NCI-H82 treated with DMSO at 0.1 percent for 48 hours (cell line): Measurements from ENCODE around the gene CCNF.

ENCODE experiments used
- DNase-seq: peaks from one replicate; lab custom pipeline; 2025; ENCODE audit not compliant: unreplicated experiment; lab: John Stamatoyannopoulos, UW

Gene CCNF

DNA sequence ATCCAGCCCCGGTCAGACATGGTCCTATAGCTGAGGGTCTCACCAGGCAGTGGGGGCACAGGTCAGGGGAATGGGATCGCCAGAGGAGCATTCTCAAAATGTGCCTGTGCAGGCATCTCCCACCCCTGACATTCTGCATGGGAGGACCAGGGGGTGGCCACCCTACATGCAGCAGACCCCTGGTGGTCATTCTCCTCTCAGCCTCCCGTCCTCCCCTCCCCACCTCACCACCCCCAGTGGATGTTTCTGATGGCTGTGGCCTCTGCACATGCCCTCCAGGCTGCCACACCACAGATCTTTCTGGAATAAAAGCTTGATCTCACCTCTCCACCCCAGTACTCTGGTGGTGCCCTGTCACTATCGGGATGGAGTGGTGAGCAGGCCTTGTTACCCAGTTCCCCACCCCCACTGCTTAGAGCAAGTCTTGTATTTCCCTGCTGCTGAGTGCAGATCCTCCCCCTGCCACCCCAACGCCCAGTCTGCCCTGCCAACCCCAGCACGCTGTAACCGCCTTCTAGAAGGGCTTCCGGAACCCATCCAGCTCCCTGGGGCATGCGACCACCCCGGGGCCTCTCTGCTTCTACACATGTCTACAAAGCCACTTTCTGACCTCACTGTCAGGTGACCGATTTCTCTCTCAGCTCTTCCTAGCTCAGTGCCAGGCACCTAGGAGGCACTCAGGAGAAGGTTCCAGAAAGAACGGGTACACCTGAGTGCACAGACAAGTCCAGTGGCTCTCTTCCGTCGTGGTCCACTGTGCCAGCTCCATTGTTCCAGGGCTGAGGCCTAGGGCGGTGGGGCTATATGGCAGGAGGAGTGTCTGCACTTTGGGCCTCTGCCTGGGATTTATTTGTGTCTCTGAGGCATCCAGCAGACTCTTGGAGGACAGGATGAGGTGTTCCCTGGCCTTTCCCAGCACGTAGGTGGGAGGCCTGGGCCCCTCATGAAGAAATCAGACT lies 55.0 kb downstream of the CCNF start:
- DNase-seq: no peak

DNA sequence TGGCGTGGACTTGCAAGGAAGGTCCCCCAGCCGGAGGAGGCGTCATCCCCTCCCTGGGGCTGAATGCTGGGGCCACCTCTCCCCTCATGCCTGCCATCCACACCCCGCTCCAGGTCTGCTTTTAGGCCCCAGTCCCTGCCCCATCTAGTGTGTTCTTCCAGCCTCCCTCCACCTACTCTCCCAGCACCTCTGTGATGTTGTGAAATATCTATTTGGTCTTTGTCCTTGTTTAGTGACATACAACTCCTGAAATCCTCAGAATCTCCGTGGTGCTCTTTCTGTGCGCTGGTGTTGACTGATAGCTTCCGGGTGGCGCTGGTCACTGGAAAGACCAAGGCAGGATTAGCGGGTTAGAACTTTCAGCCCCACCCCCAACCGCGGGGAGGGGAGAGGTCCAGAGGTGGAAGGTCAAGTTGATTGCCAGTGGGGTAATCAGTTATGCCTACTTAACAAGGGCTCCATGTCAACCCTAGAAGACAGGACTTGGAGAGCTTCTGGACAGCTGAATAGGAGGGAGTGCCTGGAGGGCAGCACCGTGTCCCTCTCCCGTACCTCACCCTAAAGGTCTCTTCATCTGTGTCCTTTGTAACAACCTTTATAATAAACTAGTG lies 55.8 kb downstream of the CCNF start:
- DNase-seq: no peak

DNA sequence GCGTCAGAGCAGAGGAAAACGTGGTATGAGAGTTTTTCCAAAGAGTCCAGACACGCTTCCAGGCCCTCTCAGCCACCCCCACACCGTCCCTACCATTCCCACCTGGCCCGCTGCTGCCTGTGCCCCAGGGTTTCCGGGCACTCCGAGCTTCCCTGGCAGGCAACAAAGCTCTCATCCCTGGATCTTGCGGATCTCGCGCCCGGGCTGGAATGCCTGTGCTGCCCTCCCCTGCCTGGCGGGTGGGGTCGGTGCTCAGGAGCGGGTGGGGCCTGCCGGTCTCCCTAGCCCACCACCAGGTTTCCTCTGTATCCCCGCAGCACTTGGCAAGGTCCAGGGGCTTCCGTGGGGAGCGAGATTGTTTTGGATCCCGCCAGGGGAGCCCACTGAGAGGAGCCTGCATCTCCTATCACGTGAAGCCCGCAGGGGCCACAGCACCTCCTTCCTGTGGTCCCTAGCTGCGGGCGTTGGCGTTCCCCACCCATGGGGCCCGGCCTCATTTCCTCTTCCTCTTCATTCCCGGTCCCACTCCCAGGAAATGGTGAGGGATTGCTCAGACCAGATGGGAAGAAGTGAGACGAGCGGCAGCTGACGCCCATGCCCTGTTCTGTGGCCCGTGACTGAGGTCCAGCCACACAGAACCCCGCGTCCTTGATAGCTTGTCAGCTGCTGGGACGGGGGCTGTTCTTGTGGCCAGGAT lies 56.7 kb downstream of the CCNF start:
- DNase-seq: no peak

- no peak for DNase-seq
These were observed 57.6 kb downstream of the CCNF start for GRCh38 chr16:2486645-2487516.

DNA sequence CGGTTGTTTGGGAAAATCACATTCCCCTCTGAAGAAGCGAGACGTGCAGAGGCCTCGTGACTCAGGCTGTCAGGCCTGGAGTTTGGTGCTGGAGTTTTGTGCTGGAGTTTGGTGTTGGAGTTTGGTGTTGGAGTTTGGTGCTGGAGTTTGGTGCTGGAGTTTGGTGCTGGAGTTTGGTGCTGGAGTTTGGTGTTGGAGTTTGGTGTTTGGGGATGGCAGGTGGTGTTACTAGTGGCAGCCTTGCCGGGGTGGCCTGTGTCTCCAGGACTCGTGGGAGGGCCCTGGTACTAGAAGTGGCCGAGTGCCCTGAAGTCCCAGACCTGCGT lies 58.2 kb downstream of the CCNF start:
- DNase-seq: no peak

DNA sequence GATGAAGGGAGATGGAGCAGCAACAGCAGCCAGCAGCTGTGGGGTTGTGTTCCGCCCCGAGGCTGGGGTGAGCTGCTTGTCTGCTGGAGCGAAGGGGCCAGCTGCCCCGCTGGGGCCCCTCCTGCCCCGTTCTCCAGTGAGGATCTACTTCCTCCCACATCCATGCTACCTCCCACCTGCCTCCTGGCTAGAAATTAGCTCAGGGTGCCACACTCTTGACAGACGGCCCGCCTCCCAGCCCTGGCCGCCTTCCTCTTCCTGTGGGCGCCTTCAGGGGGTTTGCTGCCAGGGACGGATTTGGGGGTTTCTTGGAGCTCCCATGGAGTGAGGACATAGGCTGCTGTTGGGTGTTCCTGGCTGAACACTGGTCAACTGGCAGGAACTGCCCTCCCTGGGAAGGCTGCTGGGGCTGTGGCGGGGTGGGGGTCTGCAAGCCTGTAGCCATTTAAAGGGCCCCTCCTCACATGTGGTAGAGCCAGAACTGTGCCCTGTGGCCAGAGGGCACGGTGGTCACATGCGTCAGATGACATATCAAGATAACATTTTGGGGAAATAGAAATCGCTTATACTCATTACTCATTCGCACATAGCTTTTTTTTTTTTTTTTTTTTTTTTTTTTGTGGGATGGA lies 58.8 kb downstream of the CCNF start:
- DNase-seq: no peak

DNA sequence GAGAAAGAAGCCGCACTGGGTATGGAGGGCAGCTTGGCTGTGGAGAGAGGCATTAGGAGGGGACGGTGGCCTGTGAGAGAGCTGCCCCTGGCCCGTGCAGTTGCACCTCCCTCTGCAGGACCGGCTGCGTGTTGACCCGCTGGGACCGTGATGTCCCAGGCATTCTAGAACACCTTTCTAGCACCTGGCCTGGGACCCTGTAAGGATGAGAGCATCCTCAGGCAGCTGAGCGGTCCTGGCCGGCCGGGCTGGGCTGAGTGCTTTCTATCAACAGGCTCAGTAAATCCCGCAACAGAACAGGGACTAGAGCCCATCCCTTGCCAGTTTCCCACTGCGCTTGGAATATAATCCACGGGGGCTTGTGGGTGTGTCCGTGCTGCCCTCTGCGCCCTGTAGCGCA lies 60.3 kb downstream of the CCNF start:
- DNase-seq: no peak

GRCh38 chr16:2490190-2491105 lies 61.2 kb downstream of the CCNF start:
- DNase-seq: no peak

- no peak for DNase-seq
These were observed 63.0 kb downstream of the CCNF start for GRCh38 chr16:2492292-2492691.

- no peak for DNase-seq
These were observed 64.4 kb downstream of the CCNF start for GRCh38 chr16:2493605-2494004.

- no peak for DNase-seq
These were observed 65.4 kb downstream of the CCNF start for GRCh38 chr16:2494616-2495015.

- DNase-seq: no peak
These were observed 65.8 kb downstream of the CCNF start for GRCh38 chr16:2495041-2495440.

DNA sequence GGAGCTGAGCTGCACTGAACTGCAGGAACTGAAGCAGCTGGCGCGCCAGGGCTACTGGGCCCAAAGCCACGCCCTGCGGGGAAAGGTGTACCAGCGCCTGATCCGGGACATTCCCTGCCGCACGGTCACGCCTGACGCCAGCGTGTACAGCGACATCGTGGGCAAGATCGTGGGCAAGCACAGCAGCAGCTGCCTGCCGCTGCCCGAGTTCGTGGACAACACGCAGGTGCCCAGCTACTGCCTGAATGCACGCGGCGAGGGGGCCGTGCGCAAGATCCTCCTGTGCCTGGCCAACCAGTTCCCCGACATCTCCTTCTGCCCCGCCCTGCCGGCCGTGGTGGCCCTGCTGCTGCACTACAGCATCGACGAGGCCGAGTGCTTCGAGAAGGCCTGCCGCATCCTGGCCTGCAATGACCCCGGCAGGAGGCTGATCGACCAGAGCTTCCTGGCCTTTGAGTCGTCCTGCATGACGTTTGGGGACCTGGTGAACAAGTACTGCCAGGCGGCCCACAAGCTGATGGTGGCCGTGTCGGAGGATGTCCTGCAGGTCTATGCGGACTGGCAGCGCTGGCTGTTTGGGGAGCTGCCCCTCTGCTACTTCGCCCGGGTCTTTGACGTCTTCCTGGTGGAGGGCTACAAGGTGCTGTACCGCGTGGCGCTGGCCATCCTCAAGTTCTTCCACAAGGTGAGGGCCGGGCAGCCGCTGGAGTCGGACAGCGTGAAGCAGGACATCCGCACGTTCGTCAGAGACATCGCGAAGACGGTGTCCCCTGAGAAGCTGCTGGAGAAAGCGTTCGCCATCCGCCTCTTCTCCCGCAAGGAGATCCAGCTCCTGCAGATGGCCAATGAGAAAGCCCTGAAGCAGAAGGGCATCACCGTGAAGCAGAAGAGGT lies 67.2 kb downstream of the CCNF start:
- DNase-seq: no peak

- no peak for DNase-seq
These were observed 67.9 kb downstream of the CCNF start for GRCh38 chr16:2497116-2497630.

GRCh38 chr16:2497695-2498484 lies 68.6 kb downstream of the CCNF start:
- no peak for DNase-seq

GRCh38 chr16:2498531-2499253 lies 69.4 kb downstream of the CCNF start:
- no peak for DNase-seq

DNA sequence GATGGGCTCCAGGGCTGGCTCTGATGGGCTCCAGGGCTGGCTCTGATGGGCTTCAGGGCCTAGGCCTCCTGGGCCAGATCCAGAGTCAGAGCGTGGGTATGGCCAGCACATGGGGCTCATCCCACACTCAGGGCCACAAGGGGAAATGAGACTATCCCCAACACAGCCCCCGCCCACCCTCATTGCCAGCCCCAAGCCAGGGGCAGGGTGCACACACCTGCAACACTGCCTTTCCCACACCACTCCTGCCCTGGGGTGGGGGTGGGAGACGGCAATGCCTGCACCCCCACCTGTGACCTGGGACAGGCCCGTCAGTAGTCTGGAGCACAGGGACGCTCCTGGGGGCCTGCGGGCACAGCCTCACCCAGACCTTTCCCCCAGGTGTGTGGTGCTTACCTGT lies 70.2 kb downstream of the CCNF start:
- DNase-seq: no peak
